Fibroblast of villous mesenchyme (primary cell): ENCODE results near the gene NUDT22. TPM values are rescaled to one million over a fixed set of nuclear protein-coding genes. Genes with fewer than 3 reads are reported as not detected.
A peak's percentile ranks its signal among the peaks of the same experiment; 100 is the strongest.

Experiments used
- DNase-seq: peaks from one replicate; pipeline ENCODE4 v3.0.0-alpha.2; 2010; ENCODE audit warnings: low read depth
- H3K4me3 ChIP-seq: 2 replicates; pipeline ENCODE4 v1.5.1; 2011; ENCODE audit warnings: low read depth, mild to moderate bottlenecking, low read length
- total RNA-seq: library from RNA; depleted of rRNA; stranded (reverse); fragments of >200 nt; gene quantifications from 2 replicates; pipeline ENCODE4 v1.2.3, GENCODE V29; 2012
- TF ChIP-seq, protein P1 (sequence below): IDR thresholded peaks from 2 replicates; pipeline ENCODE4 v1.5.1; 2012; ENCODE audit warnings: low read depth, mild to moderate bottlenecking, low read length; ENCODE audit not compliant: insufficient read depth

Gene NUDT22
- total RNA-seq, 1 donor = 43.6 TPM

DNA sequence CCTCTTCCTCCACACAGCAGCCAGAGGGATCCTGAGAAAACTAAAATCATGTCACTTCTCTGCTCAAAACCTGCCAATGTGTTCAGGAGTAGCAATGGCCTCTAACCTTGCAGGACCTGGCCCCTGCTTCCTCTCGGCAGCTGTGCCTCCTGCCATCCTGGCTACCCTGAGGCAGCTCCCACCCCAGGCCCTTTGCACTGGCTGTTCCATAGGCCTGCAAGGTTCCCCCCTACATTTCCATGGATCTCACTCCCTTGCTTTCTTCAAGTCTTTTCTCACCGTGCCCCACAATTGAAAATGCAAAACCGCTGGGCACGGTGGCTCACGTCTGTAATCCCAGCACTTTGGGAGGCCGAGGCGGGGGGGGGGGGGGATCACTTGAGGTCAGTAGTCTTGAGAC, 42.2 kb upstream of the NUDT22 start:
- DNase-seq = no peak
- TF ChIP-seq, protein P1, sequence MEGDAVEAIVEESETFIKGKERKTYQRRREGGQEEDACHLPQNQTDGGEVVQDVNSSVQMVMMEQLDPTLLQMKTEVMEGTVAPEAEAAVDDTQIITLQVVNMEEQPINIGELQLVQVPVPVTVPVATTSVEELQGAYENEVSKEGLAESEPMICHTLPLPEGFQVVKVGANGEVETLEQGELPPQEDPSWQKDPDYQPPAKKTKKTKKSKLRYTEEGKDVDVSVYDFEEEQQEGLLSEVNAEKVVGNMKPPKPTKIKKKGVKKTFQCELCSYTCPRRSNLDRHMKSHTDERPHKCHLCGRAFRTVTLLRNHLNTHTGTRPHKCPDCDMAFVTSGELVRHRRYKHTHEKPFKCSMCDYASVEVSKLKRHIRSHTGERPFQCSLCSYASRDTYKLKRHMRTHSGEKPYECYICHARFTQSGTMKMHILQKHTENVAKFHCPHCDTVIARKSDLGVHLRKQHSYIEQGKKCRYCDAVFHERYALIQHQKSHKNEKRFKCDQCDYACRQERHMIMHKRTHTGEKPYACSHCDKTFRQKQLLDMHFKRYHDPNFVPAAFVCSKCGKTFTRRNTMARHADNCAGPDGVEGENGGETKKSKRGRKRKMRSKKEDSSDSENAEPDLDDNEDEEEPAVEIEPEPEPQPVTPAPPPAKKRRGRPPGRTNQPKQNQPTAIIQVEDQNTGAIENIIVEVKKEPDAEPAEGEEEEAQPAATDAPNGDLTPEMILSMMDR = no peak
- H3K4me3 ChIP-seq = no peak overlapping the region

GRCh38 chr11:64185175-64185692, 40.8 kb upstream of the NUDT22 start:
- H3K4me3 ChIP-seq = peak overlapping the region; percentile 65
- TF ChIP-seq, protein P1 = peak; percentile 37
- peak; percentile 91 for DNase-seq

- TF ChIP-seq, protein P1 = peak; percentile 29
- peak; percentile 100 for DNase-seq
- H3K4me3 ChIP-seq = peak within 1 kb of the TSS; percentile 65
Measured at GRCh38 chr11:64185693-64186491, 40.2 kb upstream of the NUDT22 start, which contains the start of gene STIP1. Gene STIP1 (plus strand): TSS chr11:64186171. CDS start chr11:64186262, 91 bp downstream.

GRCh38 chr11:64186492-64187165, 39.4 kb upstream of the NUDT22 start:
- no peak overlapping the region for H3K4me3 ChIP-seq
- TF ChIP-seq, protein P1 = no peak
- peak; percentile 28 for DNase-seq

GRCh38 chr11:64192434-64192833, 33.6 kb upstream of the NUDT22 start:
- TF ChIP-seq, protein P1 = no peak
- no peak overlapping the region for H3K4me3 ChIP-seq
- no peak for DNase-seq

DNA sequence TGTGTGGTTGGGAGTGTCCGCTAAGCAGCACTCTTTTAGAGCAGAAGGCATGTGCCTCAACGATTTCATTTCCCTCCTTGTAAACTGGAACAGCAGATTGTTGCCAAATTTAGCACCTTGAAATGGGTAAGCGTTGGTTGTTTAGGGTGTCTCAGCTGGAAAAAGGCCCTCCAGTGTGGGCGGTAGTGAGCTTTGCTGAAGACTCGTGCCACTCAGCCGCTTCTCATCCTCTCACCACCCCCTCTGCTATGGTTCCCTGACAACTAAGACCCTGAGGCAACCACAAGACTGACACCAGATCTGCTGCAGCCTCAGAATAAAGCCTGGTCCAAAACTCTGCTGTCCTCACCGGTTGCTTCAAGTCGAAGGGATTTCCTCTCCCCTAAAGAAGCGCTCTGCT, 29.4 kb upstream of the NUDT22 start:
- TF ChIP-seq, protein P1 = no peak
- DNase-seq = no peak
- no peak overlapping the region for H3K4me3 ChIP-seq
